MM.1S (cell line): Measurements from ENCODE around the gene PPP2R2D.
"Not testable (repeated sequence)": the region's sequence is repeated elsewhere in the genome, so short reads cannot be mapped to it uniquely, and the experiment has no call there.

Source experiments
- DNase-seq: peaks from one replicate; pipeline ENCODE4 v3.0.0-alpha.2; 2015
- H2AFZ ChIP-seq: fragments of 300-600 bp; sonication (generic); 2 replicates; pipeline ENCODE4 v1.6.0; 2016; ENCODE audit warnings: antibody characterized with exemption, low read length
- H3F3A ChIP-seq: fragments of 300-600 bp; sonication (generic); 2 replicates; pipeline ENCODE4 v1.6.1; 2016; ENCODE audit warnings: mild to moderate bottlenecking, antibody characterized with exemption, low read length, moderate library complexity, mixed read lengths; ENCODE audit not compliant: insufficient read depth
- H3K27ac ChIP-seq: fragments of 300-600 bp; sonication (generic); 2 replicates; pipeline ENCODE4 v1.5.1; 2016; ENCODE audit warnings: mild to moderate bottlenecking, low read length
- H3K27me3 ChIP-seq: fragments of 300-600 bp; sonication (generic); replicated peaks from 2 replicates; pipeline ENCODE4 v1.6.0; 2016; ENCODE audit warnings: low read length; ENCODE audit not compliant: insufficient read depth
- H3K36me3 ChIP-seq: fragments of 300-600 bp; sonication (generic); replicated peaks from 2 replicates; pipeline ENCODE4 v1.6.1; 2016; ENCODE audit warnings: mild to moderate bottlenecking, low read length, mixed read lengths; ENCODE audit not compliant: insufficient read depth
- H3K4me1 ChIP-seq: fragments of 300-600 bp; sonication (generic); 2 replicates; pipeline ENCODE4 v1.6.1; 2016; ENCODE audit warnings: low read length, mixed read lengths
- H3K4me2 ChIP-seq: fragments of 300-600 bp; sonication (generic); 2 replicates; pipeline ENCODE4 v1.6.0; 2016; ENCODE audit warnings: low read depth, low read length
- H3K4me3 ChIP-seq: fragments of 300-600 bp; sonication (generic); 2 replicates; pipeline ENCODE4 v1.5.1; 2016; ENCODE audit warnings: low read length, mixed read lengths
- H3K79me2 ChIP-seq: fragments of 300-600 bp; sonication (generic); 2 replicates; pipeline ENCODE4 v1.6.1; 2016; ENCODE audit warnings: mixed run types, low read length, mixed read lengths
- H3K9ac ChIP-seq: fragments of 300-600 bp; sonication (generic); 2 replicates; pipeline ENCODE4 v1.6.1; 2016; ENCODE audit warnings: low read length, mixed read lengths
- H3K9me2 ChIP-seq: fragments of 300-600 bp; sonication (generic); replicated peaks from 2 replicates; pipeline ENCODE4 v1.6.1; 2016; ENCODE audit warnings: mild to moderate bottlenecking, low read length, mixed read lengths; ENCODE audit not compliant: insufficient read depth
- H3K9me3 ChIP-seq: fragments of 300-600 bp; sonication (generic); replicated peaks from 2 replicates; pipeline ENCODE4 v1.6.1; 2016; ENCODE audit warnings: mild to moderate bottlenecking, low read length, mixed read lengths; ENCODE audit not compliant: insufficient read depth
- H4K20me1 ChIP-seq: fragments of 300-600 bp; sonication (generic); 2 replicates; pipeline ENCODE4 v1.6.1; 2016; ENCODE audit warnings: mild to moderate bottlenecking, low read length, moderate library complexity, mixed read lengths; ENCODE audit not compliant: insufficient read depth
- EZH2 ChIP-seq: fragments of 300-600 bp; sonication (generic); optimal IDR thresholded peaks from 2 replicates; pipeline ENCODE3; 2017; ENCODE audit warnings: low read depth, mild to moderate bottlenecking, antibody characterized with exemption, low read length, mixed read lengths
- EZH2phosphoT487 ChIP-seq: fragments of 300-600 bp; sonication (generic); IDR thresholded peaks from 2 replicates; pipeline ENCODE4 v1.6.1; 2018; ENCODE audit warnings: antibody characterized with exemption, low read length
- TF ChIP-seq, protein P1 (sequence below): fragments of 300-600 bp; sonication (generic); IDR thresholded peaks from 2 replicates; pipeline ENCODE4 v1.5.1; 2016; ENCODE audit warnings: antibody characterized with exemption, low read length, mixed read lengths

Gene PPP2R2D

DNA sequence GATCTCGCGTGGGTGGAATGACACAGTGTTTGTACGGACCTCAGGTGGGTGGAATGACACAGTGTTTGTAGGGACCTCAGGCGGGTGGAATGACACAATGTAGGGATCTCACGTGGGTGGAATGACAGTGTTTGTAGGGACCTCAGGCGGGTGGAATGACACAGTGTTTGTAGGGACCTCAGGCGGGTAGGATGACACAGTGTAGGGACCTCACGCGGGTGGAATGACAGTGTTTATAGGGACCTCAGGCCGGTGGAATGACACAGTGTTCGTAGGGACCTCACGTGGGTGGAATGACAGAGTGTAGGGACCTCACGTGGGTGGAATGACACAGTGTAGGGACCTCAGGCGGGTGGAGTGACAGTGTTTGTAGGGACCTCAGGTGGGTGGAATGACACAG lies 18.7 kb downstream of the PPP2R2D start:
- not testable (repeated sequence) for H3K4me1 ChIP-seq, H3K9me3 ChIP-seq, H2AFZ ChIP-seq, H3K27ac ChIP-seq, H3K4me3 ChIP-seq, H3K36me3 ChIP-seq, H3F3A ChIP-seq, H4K20me1 ChIP-seq, H3K4me2 ChIP-seq, H3K27me3 ChIP-seq, H3K9ac ChIP-seq, H3K9me2 ChIP-seq, DNase-seq
- peaks cover 73% of the 10 kb centered on the region for H3K79me2 ChIP-seq

DNA sequence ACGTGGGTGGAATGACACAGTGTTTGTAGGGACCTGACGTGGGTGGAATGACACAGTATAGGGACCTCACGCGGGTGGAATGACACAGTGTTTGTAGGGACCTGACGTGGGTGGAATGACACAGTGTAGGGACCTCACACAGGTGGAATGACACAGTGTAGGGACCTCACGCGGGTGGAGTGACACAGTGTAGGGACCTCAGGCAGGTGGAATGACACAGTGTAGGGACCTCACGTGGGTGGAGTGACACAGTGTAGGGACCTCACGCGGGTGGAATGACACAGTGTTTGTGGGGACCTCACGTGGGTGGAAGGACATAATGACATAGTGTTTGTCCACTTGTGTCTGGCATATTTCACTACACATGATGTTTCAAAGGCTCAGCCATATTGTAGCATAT lies 19.3 kb downstream of the PPP2R2D start:
- no peaks in the 10 kb centered on the region for H4K20me1 ChIP-seq

DNA sequence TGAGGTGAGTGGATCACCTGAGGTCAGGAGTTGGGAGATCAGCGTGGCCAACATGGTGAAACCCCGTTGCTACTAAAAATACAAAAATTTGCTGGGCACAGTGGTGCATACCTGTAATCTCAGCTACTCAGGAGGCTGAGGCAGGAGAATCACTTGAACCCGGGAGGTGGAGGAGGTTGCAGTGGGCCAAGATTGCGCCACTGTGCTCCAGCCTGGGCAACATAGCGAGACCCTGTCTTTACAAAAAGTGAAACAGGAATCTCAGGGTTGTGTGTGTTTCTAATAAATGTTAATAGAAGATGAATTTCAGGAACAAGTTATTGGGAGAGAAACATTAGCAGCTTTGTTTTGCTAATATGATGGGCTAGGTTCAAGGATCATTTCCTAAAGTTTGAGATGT lies 19.9 kb downstream of the PPP2R2D start:
- H3F3A ChIP-seq, result no peaks in the 10 kb centered on the region
- no peak overlapping the region for H3K27ac ChIP-seq
- no peak overlapping the region for H3K9ac ChIP-seq
- peaks cover 73% of the 10 kb centered on the region for H3K79me2 ChIP-seq
- no peaks in the 10 kb centered on the region for H3K27me3 ChIP-seq
- no peak overlapping the region for H2AFZ ChIP-seq
- no peaks in the 10 kb centered on the region for H3K9me2 ChIP-seq
- H3K4me1 ChIP-seq, result no peaks in the 10 kb centered on the region
- 0 out of 2 replicates have a peak, but pooled peaks cover 7% of the 10 kb centered on the region for H3K36me3 ChIP-seq
- no peaks in the 10 kb centered on the region for H3K9me3 ChIP-seq
- DNase-seq, result no peak
- no peak overlapping the region for H3K4me2 ChIP-seq
- H3K4me3 ChIP-seq, result no peak overlapping the region
- H4K20me1 ChIP-seq, result no peaks in the 10 kb centered on the region
- TF ChIP-seq EZH2phosphoT487 (no peak), EZH2 (no peak)
- TF ChIP-seq, protein P1, sequence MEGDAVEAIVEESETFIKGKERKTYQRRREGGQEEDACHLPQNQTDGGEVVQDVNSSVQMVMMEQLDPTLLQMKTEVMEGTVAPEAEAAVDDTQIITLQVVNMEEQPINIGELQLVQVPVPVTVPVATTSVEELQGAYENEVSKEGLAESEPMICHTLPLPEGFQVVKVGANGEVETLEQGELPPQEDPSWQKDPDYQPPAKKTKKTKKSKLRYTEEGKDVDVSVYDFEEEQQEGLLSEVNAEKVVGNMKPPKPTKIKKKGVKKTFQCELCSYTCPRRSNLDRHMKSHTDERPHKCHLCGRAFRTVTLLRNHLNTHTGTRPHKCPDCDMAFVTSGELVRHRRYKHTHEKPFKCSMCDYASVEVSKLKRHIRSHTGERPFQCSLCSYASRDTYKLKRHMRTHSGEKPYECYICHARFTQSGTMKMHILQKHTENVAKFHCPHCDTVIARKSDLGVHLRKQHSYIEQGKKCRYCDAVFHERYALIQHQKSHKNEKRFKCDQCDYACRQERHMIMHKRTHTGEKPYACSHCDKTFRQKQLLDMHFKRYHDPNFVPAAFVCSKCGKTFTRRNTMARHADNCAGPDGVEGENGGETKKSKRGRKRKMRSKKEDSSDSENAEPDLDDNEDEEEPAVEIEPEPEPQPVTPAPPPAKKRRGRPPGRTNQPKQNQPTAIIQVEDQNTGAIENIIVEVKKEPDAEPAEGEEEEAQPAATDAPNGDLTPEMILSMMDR, result no peak

More for the DNA sequence above, 19.3 kb downstream of the PPP2R2D start:
- Histone ChIP-seq H3K27ac (no peak overlapping the region), H3K4me1 (no peaks in the 10 kb centered on the region), H2AFZ (no peak overlapping the region), H3F3A (no peaks in the 10 kb centered on the region), H3K27me3 (no peaks in the 10 kb centered on the region), H3K4me2 (no peak overlapping the region), H3K9me2 (no peaks in the 10 kb centered on the region), H3K9ac (no peak overlapping the region), H3K36me3 (0 out of 2 replicates have a peak, but pooled peaks cover 4% of the 10 kb centered on the region), H3K4me3 (no peak overlapping the region), H3K79me2 (peaks cover 73% of the 10 kb centered on the region), H3K9me3 (no peaks in the 10 kb centered on the region)
- no peak for DNase-seq
- no peak for TF ChIP-seq EZH2
- no peak for TF ChIP-seq EZH2phosphoT487
- TF ChIP-seq, protein P1, result no peak

DNA sequence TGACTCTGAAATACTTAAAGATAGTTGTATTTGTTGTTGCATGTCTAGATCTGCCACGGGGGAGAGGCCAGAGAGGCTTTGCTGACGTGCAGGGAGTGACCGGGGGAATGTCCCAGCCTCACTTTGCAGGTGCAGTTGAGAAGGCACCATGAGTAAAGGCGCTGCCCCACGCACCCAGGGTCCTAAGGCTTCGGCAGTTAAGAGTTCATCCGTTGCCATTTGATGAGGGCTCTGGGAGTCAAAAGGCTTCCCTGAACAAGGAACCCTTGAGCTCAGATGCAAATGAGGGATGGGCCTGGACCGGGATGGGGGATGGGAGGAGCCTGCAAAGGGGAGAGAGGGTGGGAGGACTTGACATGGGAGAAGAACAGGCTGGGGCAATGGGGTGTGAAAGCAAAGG lies 20.4 kb downstream of the PPP2R2D start:
- Histone ChIP-seq H3K4me2 (no peak overlapping the region), H3F3A (no peaks in the 10 kb centered on the region), H3K4me3 (no peak overlapping the region), H3K9me3 (no peaks in the 10 kb centered on the region), H4K20me1 (no peaks in the 10 kb centered on the region), H3K4me1 (no peaks in the 10 kb centered on the region), H2AFZ (no peak overlapping the region), H3K27ac (no peak overlapping the region), H3K79me2 (peaks cover 73% of the 10 kb centered on the region), H3K9ac (no peak overlapping the region), H3K27me3 (no peaks in the 10 kb centered on the region), H3K36me3 (0 out of 2 replicates have a peak, but pooled peaks cover 7% of the 10 kb centered on the region), H3K9me2 (no peaks in the 10 kb centered on the region)
- DNase-seq, result no peak
- TF ChIP-seq, protein P1, result no peak
- TF ChIP-seq EZH2phosphoT487, result no peak
- TF ChIP-seq EZH2, result no peak
